OCI-LY3 (cell line): Measurements from ENCODE around the gene TEX36.

Source experiments
- EZH2phosphoT487 ChIP-seq: fragments of 200-600 bp; shearing (Covaris generic); IDR thresholded peaks from 2 replicates; pipeline ENCODE4 v1.6.1; 2018; ENCODE audit warnings: antibody characterized with exemption, mixed run types, low read depth
- TF ChIP-seq, protein P1 (sequence below): fragments of 200-600, 300-600 bp; sonication (generic); IDR thresholded peaks from 2 replicates; pipeline ENCODE4 v1.5.1; 2014; ENCODE audit warnings: antibody characterized with exemption, low read length, low read depth

- TF ChIP-seq, protein P1, sequence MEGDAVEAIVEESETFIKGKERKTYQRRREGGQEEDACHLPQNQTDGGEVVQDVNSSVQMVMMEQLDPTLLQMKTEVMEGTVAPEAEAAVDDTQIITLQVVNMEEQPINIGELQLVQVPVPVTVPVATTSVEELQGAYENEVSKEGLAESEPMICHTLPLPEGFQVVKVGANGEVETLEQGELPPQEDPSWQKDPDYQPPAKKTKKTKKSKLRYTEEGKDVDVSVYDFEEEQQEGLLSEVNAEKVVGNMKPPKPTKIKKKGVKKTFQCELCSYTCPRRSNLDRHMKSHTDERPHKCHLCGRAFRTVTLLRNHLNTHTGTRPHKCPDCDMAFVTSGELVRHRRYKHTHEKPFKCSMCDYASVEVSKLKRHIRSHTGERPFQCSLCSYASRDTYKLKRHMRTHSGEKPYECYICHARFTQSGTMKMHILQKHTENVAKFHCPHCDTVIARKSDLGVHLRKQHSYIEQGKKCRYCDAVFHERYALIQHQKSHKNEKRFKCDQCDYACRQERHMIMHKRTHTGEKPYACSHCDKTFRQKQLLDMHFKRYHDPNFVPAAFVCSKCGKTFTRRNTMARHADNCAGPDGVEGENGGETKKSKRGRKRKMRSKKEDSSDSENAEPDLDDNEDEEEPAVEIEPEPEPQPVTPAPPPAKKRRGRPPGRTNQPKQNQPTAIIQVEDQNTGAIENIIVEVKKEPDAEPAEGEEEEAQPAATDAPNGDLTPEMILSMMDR: no peak
- no peak for TF ChIP-seq EZH2phosphoT487
Observed at GRCh38 chr10:125662584-125662983, 20.4 kb downstream of the TEX36 start.
